ENCODE measurements around the gene NEDD8. TPM values are rescaled to one million over a fixed set of nuclear protein-coding genes. Genes with fewer than 3 reads are reported as not detected.

NEDD8 gene
- total and polyA plus RNA-seq, 7 donors = 135 to 315 (median 206) TPM

DNA sequence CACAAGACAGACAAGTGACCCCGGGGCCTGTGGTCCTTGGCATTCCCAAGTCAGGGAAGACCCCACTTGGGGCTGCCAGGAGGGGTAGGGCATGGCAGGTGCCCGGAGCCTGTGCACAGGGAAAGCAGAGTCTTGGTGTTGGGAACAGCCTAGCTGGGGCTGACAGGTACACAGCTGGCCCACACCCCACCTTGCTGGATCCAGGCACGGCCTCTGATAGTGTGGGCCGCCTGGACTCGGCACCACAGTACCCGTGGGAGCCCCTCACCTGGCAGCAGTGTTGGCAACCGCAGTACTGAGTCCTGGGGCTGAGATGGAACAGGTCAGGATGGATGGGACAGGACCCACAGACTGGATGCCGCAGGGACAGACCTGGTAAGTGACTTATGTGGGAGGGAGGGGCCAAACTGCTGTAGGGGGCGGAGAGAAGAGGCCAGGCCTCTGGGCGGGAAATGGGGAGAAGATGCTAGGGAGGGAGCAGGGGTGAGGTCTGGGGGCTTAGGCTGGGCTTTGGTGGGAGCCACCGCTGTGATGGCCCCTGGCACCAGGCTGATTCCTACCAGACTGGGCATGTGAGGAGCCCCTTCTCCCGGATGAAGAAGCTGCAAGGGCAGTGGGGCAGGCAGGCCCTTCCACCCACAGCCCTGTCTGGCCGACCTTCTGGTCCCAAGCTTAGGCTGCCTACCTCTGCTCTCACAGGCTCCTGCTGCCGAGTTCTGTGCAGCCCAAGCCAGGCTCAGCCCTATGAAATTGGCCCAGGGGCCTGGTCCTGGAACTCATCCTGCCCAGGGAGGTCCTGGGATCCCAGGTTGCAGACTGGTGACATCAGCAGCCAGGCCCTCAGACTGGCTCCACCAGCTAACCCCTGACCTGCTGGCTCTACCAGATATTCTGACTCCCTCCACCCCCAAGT lies 30.9 kb upstream of the NEDD8 start, which contains the start of gene TGM1:
Gene TGM1, minus strand, starts transcription at position 357 of the 913 bp plus-strand sequence. CDS start 825 bp downstream, outside the sequence.
- WGBS, 3 donors = 74 to 80% (median 78%) methylated on average over 13 to 14 of the region's 14 CpGs
- no peak for DNase-seq
- no peak for ATAC-seq

GRCh38 chr14:24261969-24262327 lies 29.8 kb upstream of the NEDD8 start:
- peaks cover 0 to 18% of the 10 kb centered on the region in 2 donors for H3K36me3 ChIP-seq (ENCODE audit: insufficient read depth in 1 of 2, low read depth in 1 of 2)
- H3K9me3 ChIP-seq = no peaks in the 10 kb centered on the region
- H3K4me1 ChIP-seq = no peaks in the 10 kb centered on the region
- no peak overlapping the region for H3K4me3 ChIP-seq
- TF ChIP-seq, protein P1, sequence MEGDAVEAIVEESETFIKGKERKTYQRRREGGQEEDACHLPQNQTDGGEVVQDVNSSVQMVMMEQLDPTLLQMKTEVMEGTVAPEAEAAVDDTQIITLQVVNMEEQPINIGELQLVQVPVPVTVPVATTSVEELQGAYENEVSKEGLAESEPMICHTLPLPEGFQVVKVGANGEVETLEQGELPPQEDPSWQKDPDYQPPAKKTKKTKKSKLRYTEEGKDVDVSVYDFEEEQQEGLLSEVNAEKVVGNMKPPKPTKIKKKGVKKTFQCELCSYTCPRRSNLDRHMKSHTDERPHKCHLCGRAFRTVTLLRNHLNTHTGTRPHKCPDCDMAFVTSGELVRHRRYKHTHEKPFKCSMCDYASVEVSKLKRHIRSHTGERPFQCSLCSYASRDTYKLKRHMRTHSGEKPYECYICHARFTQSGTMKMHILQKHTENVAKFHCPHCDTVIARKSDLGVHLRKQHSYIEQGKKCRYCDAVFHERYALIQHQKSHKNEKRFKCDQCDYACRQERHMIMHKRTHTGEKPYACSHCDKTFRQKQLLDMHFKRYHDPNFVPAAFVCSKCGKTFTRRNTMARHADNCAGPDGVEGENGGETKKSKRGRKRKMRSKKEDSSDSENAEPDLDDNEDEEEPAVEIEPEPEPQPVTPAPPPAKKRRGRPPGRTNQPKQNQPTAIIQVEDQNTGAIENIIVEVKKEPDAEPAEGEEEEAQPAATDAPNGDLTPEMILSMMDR (IDR thresholded peaks at IDR 0.05) = no peak
- WGBS, 3 donors = 85 to 89% (median 88%) methylated on average over 19 of the region's 19 CpGs
- ATAC-seq = no peak
- no peaks in the 10 kb centered on the region for H3K27me3 ChIP-seq (ENCODE audit: insufficient read depth in 3 of 3, low read length in 2 of 3)
- no peak overlapping the region for H3K27ac ChIP-seq
- intact Hi-C loops (cut with DNase I) = no loop called here
- DNase-seq = no peak

More for the DNA sequence above, 30.9 kb upstream of the NEDD8 start, which contains the start of gene TGM1:
- TF ChIP-seq, protein P1 (IDR thresholded peaks at IDR 0.05) = no peak
- Histone ChIP-seq H3K4me3 (no peak within 1 kb of the TSS), H3K4me1 (no peaks in the 10 kb centered on the region), H3K36me3 (ENCODE audit: insufficient read depth in 1 of 2, low read depth in 1 of 2) (peaks cover 0 to 29% of the 10 kb centered on the region in 2 donors), H3K27me3 (ENCODE audit: insufficient read depth in 3 of 3, low read length in 2 of 3) (no peaks in the 10 kb centered on the region), H3K27ac (no peak within 1 kb of the TSS), H3K9me3 (no peaks in the 10 kb centered on the region)
- intact Hi-C loops (cut with DNase I) = no loop called here

- TF ChIP-seq, protein P1 (IDR thresholded peaks at IDR 0.05) = no peak
- no peak for ATAC-seq
- intact Hi-C loops (cut with DNase I) = no loop called here
Observed at GRCh38 chr14:24261256-24261968, 29.2 kb upstream of the NEDD8 start.

DNA sequence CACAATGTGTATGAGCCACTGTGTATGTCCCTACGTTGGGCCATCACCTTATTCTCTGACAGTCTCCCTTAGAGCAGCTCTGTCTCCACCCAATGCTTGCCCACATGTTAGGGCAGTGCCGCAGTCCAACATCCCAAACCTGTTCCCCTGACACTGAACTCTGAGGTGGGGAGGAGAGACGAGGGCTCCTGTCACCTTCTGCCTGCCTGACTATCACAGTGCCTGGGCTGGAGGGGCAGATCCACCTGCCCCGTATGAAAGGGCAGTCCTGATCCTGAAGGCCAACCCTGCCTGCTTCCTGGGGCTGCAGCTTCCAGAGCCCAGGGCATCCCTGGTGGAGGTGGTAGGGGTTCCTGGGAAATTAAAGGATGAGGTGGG lies 28.6 kb upstream of the NEDD8 start:
- Histone ChIP-seq H3K36me3 (ENCODE audit: insufficient read depth in 1 of 2, low read depth in 1 of 2) (peaks cover 0 to 6% of the 10 kb centered on the region in 2 donors), H3K27ac (no peak overlapping the region), H3K9me3 (no peaks in the 10 kb centered on the region), H3K4me1 (no peaks in the 10 kb centered on the region), H3K27me3 (ENCODE audit: insufficient read depth in 3 of 3, low read length in 2 of 3) (no peaks in the 10 kb centered on the region), H3K4me3 (no peak overlapping the region)
- 75 to 81% (median 78%) methylated on average over 4 of the region's 4 CpGs for WGBS, 3 donors
- intact Hi-C loops (cut with DNase I) = no loop called here
- TF ChIP-seq, protein P1 (IDR thresholded peaks at IDR 0.05) = no peak
- DNase-seq (peak in 1 of 2 donors; percentile 10), ATAC-seq (no peak)

More at GRCh38 chr14:24261256-24261968, 29.2 kb upstream of the NEDD8 start:
- H3K9me3 ChIP-seq = no peaks in the 10 kb centered on the region
- no peak overlapping the region for H3K4me3 ChIP-seq
- H3K27me3 ChIP-seq (ENCODE audit: insufficient read depth in 3 of 3, low read length in 2 of 3) = no peaks in the 10 kb centered on the region
- DNase-seq = no peak
- WGBS, 3 donors = 85 to 89% (median 86%) methylated on average over 20 of the region's 20 CpGs
- no peak overlapping the region for H3K27ac ChIP-seq
- H3K36me3 ChIP-seq (ENCODE audit: insufficient read depth in 1 of 2, low read depth in 1 of 2) = peaks cover 0 to 12% of the 10 kb centered on the region in 2 donors
- no peaks in the 10 kb centered on the region for H3K4me1 ChIP-seq
